Activated naive CD4-positive, alpha-beta T cell treated with anti-CD3 and anti-CD28 coated beads, Interleukin-2, amount 50 U/mL, for 24 hours (primary cell): Measurements from ENCODE around the gene GPX3.
A peak's percentile ranks its signal among the peaks of the same experiment; 100 is the strongest.

ENCODE experiments used
- H3K27ac Mint-ChIP-seq: one replicate; pipeline ENCODE4 v1.8.0; 2021; ENCODE audit warnings: mild to moderate bottlenecking, mixed read lengths
- H3K27me3 Mint-ChIP-seq: one replicate; pipeline ENCODE4 v1.8.0; 2021; ENCODE audit warnings: mixed read lengths
- H3K36me3 Mint-ChIP-seq: one replicate; pipeline ENCODE4 v1.8.0; 2021; ENCODE audit warnings: mixed read lengths
- H3K4me1 Mint-ChIP-seq: one replicate; pipeline ENCODE4 v1.8.0; 2021; ENCODE audit warnings: mixed read lengths
- H3K4me3 Mint-ChIP-seq: one replicate; pipeline ENCODE4 v1.8.0; 2021; ENCODE audit warnings: mild to moderate bottlenecking, mixed read lengths
- H3K9me3 Mint-ChIP-seq: one replicate; pipeline ENCODE4 v1.8.0; 2021; ENCODE audit warnings: mixed read lengths

The GPX3 gene, protein sequence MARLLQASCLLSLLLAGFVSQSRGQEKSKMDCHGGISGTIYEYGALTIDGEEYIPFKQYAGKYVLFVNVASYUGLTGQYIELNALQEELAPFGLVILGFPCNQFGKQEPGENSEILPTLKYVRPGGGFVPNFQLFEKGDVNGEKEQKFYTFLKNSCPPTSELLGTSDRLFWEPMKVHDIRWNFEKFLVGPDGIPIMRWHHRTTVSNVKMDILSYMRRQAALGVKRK

GRCh38 chr5:151020304-151021110, at the start of gene GPX3:
Gene GPX3, plus strand, starts transcription at chr5:151020591. Its CDS starts 64 bp downstream, at chr5:151020655.
- H3K27me3 Mint-ChIP-seq = peaks cover 8% of the 10 kb centered on the region
- no peak within 1 kb of the TSS for H3K27ac Mint-ChIP-seq
- no peaks in the 10 kb centered on the region for H3K9me3 Mint-ChIP-seq
- peak within 1 kb of the TSS; percentile 76 for H3K4me3 Mint-ChIP-seq
- peaks cover 5% of the 10 kb centered on the region for H3K36me3 Mint-ChIP-seq
- peaks cover 20% of the 10 kb centered on the region for H3K4me1 Mint-ChIP-seq

GRCh38 chr5:150978590-150978989, 41.8 kb upstream of the GPX3 start:
- Mint-ChIP-seq H3K4me1 (no peaks in the 10 kb centered on the region), H3K27me3 (no peaks in the 10 kb centered on the region), H3K27ac (no peak overlapping the region), H3K36me3 (no peaks in the 10 kb centered on the region), H3K9me3 (no peaks in the 10 kb centered on the region), H3K4me3 (no peak overlapping the region)

- Mint-ChIP-seq H3K4me1 (no peaks in the 10 kb centered on the region), H3K36me3 (peaks cover 3% of the 10 kb centered on the region), H3K9me3 (peaks cover 10% of the 10 kb centered on the region)
These were observed 32.6 kb upstream of the GPX3 start for GRCh38 chr5:150987746-150988145.

GRCh38 chr5:150989695-150990094, 30.7 kb upstream of the GPX3 start:
- H3K4me3 Mint-ChIP-seq = no peak overlapping the region
- no peak overlapping the region for H3K27ac Mint-ChIP-seq
- H3K36me3 Mint-ChIP-seq = peaks cover 6% of the 10 kb centered on the region
- H3K4me1 Mint-ChIP-seq = no peaks in the 10 kb centered on the region
- peaks cover 18% of the 10 kb centered on the region for H3K9me3 Mint-ChIP-seq
- no peaks in the 10 kb centered on the region for H3K27me3 Mint-ChIP-seq

More at GRCh38 chr5:150987746-150988145, 32.6 kb upstream of the GPX3 start:
- no peak overlapping the region for H3K4me3 Mint-ChIP-seq
- no peaks in the 10 kb centered on the region for H3K27me3 Mint-ChIP-seq
- H3K27ac Mint-ChIP-seq = no peak overlapping the region

GRCh38 chr5:150992705-150993104, 27.7 kb upstream of the GPX3 start:
- H3K4me1 Mint-ChIP-seq = no peaks in the 10 kb centered on the region
- peaks cover 6% of the 10 kb centered on the region for H3K36me3 Mint-ChIP-seq
- no peak overlapping the region for H3K27ac Mint-ChIP-seq
- H3K27me3 Mint-ChIP-seq = no peaks in the 10 kb centered on the region
- no peak overlapping the region for H3K4me3 Mint-ChIP-seq
- H3K9me3 Mint-ChIP-seq = peaks cover 23% of the 10 kb centered on the region

GRCh38 chr5:150993422-150993821, 27.0 kb upstream of the GPX3 start:
- Mint-ChIP-seq H3K27me3 (no peaks in the 10 kb centered on the region), H3K9me3 (peaks cover 23% of the 10 kb centered on the region)

DNA sequence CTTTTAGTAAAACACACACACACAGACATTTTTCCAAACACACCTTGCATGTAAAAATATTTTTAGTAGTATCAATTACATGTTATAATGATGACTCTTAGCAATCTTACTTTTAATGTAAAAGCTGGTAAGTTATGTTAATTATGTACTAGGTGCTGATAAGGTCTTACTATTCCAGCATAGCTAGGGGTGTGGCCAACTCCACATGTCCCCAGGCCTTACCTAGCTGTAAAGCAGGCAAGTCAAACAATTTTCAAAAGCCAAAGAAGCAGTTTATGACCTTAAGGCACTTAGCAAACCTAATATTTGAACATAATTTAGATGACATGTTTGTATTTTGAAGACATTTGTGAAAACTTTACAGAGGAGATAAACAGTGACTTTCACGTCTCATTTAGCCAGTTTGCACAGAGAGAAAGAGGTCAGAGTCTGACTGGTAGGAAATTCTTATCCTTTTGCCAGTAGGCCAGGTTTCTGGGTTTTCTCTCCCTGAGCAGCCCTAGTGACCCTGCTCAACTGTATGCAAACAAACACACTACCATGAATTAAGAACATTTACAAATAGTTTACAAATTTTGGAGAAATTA, 26.5 kb upstream of the GPX3 start:
- H3K27me3 Mint-ChIP-seq = no peaks in the 10 kb centered on the region
- H3K9me3 Mint-ChIP-seq = peaks cover 23% of the 10 kb centered on the region
- no peak overlapping the region for H3K4me3 Mint-ChIP-seq

More at GRCh38 chr5:150993422-150993821, 27.0 kb upstream of the GPX3 start:
- Mint-ChIP-seq H3K4me3 (no peak overlapping the region), H3K36me3 (peaks cover 6% of the 10 kb centered on the region), H3K4me1 (no peaks in the 10 kb centered on the region), H3K27ac (no peak overlapping the region)

GRCh38 chr5:150999704-151000442, 20.5 kb upstream of the GPX3 start:
- Mint-ChIP-seq H3K9me3 (peaks cover 5% of the 10 kb centered on the region), H3K4me3 (no peak overlapping the region), H3K36me3 (no peaks in the 10 kb centered on the region)

More for the DNA sequence above, 26.5 kb upstream of the GPX3 start:
- no peak overlapping the region for H3K27ac Mint-ChIP-seq
- no peaks in the 10 kb centered on the region for H3K4me1 Mint-ChIP-seq
- peaks cover 6% of the 10 kb centered on the region for H3K36me3 Mint-ChIP-seq

GRCh38 chr5:151001436-151001835, 19.0 kb upstream of the GPX3 start:
- no peak overlapping the region for H3K27ac Mint-ChIP-seq
- H3K4me3 Mint-ChIP-seq = no peak overlapping the region
- H3K9me3 Mint-ChIP-seq = no peaks in the 10 kb centered on the region
- H3K27me3 Mint-ChIP-seq = no peaks in the 10 kb centered on the region
- H3K36me3 Mint-ChIP-seq = no peaks in the 10 kb centered on the region
- H3K4me1 Mint-ChIP-seq = no peaks in the 10 kb centered on the region

More at GRCh38 chr5:150999704-151000442, 20.5 kb upstream of the GPX3 start:
- Mint-ChIP-seq H3K4me1 (no peaks in the 10 kb centered on the region), H3K27me3 (no peaks in the 10 kb centered on the region), H3K27ac (no peak overlapping the region)

DNA sequence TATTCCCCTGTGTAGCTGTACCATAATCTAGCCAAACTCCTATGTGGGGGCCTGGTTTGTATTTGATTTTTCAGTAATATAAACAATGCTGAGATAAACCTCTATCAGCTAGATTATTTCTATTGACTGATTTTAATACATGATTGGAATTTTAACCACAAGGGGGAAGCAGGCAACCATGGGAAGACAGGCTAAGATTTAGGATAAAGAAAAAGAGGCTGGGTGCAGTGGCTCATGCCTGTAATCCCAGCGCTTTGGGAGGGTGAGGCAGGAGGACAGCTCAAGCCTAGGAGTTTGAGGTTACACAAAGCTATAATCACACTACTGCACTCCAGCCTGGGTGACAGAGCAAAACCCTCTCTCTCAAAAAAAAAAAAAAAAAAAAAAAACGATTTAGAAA, 18.1 kb upstream of the GPX3 start:
- Mint-ChIP-seq H3K36me3 (no peaks in the 10 kb centered on the region), H3K27me3 (no peaks in the 10 kb centered on the region), H3K27ac (no peak overlapping the region), H3K4me1 (no peaks in the 10 kb centered on the region), H3K4me3 (no peak overlapping the region), H3K9me3 (no peaks in the 10 kb centered on the region)

GRCh38 chr5:151002681-151003502, 17.5 kb upstream of the GPX3 start:
- Mint-ChIP-seq H3K27ac (no peak overlapping the region), H3K27me3 (no peaks in the 10 kb centered on the region), H3K9me3 (no peaks in the 10 kb centered on the region), H3K4me3 (no peak overlapping the region), H3K36me3 (no peaks in the 10 kb centered on the region), H3K4me1 (no peaks in the 10 kb centered on the region)

GRCh38 chr5:151003503-151003860, 16.9 kb upstream of the GPX3 start:
- no peaks in the 10 kb centered on the region for H3K36me3 Mint-ChIP-seq
- H3K9me3 Mint-ChIP-seq = no peaks in the 10 kb centered on the region
- no peak overlapping the region for H3K27ac Mint-ChIP-seq
- no peaks in the 10 kb centered on the region for H3K4me1 Mint-ChIP-seq
- no peak overlapping the region for H3K4me3 Mint-ChIP-seq
- no peaks in the 10 kb centered on the region for H3K27me3 Mint-ChIP-seq

DNA sequence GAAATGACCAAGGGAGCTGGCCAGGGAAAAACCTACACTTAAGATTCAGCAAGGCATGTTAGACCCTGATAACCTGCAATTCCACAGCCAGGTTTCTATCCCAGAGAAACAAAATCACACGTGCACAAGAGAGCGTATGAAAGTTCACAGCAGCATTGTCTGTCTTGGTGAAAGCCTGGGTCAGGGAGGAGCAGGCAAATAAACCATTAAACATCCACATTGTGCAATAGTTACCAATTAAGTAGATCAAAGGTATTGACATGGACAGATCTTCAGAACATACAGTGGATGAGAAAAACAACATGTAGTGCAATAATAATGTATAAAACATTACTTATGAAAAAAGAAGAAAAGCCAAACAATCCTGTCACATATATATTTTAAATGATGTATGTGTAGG, 15.9 kb upstream of the GPX3 start:
- H3K9me3 Mint-ChIP-seq = no peaks in the 10 kb centered on the region
- H3K27ac Mint-ChIP-seq = no peak overlapping the region
- no peaks in the 10 kb centered on the region for H3K36me3 Mint-ChIP-seq
- no peaks in the 10 kb centered on the region for H3K4me1 Mint-ChIP-seq
- H3K27me3 Mint-ChIP-seq = no peaks in the 10 kb centered on the region
- no peak overlapping the region for H3K4me3 Mint-ChIP-seq

DNA sequence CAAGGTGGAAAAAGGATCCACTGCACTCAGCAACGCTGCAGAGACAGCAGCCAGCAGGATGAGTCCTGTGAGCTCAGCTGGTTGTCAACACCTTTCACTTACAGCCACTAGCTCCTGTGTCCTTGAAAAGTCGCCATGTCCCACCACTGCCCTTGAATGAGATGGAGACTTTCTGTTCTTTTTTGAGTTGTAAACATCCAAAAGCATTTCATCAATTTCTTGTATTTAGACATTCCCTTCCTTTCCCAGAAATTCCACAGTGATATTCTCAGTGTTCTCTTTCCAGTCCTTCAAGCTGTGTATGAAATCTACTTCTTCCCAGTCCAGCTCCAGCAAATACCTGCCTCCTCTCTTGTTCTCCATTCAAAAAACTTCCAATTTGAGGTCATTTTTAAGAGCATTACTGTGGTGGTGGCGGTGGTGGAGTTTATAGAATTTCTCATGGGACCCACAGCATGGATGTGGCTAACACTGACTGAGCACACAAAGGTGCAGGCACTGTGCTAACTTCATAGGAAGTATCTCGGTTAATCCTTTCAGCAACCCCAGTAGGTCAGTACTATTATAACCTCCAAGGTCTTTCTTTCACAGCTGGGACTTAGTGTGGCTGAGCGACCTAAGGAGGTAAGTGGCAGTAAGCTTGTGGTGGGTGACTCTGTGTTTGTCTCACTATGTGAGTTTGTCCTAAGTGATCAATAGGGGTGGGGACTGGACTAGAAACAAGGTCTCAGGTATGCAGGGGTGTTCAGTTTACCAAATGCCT, 15.0 kb upstream of the GPX3 start:
- H3K36me3 Mint-ChIP-seq = no peaks in the 10 kb centered on the region
- H3K4me3 Mint-ChIP-seq = no peak overlapping the region
- H3K9me3 Mint-ChIP-seq = no peaks in the 10 kb centered on the region
- H3K27me3 Mint-ChIP-seq = no peaks in the 10 kb centered on the region
- no peak overlapping the region for H3K27ac Mint-ChIP-seq
- no peaks in the 10 kb centered on the region for H3K4me1 Mint-ChIP-seq
